Kidney (tissue), 14 donors: ENCODE measurements around the gene MIOX. TPM values are rescaled to one million over a fixed set of nuclear protein-coding genes. Genes with fewer than 3 reads are reported as not detected.

Experiments
- DNase-seq, 5 donors: peaks; one replicate each; pipeline ENCODE4 v3.0.0-alpha.2; 2013 to 2020
- FAIRE-seq: peaks from 2 replicates; lab custom pipeline; 2012; peaks lifted over from hg19 to GRCh38; lab: Jason Lieb, UNC
- H3K27ac ChIP-seq, 2 donors: one replicate each; pipeline ENCODE4 v1.7.0; 2013; ENCODE audit warnings: low read depth in 2 of 2, low read length in 2 of 2, inconsistent platforms in 1 of 2
- H3K27me3 ChIP-seq: one replicate; pipeline ENCODE4 v1.7.1; 2013; ENCODE audit warnings: low read length, inconsistent platforms; ENCODE audit not compliant: control insufficient read depth, insufficient read depth
- H3K36me3 ChIP-seq, 3 donors: one replicate each; pipeline versions ENCODE4 v1.7.0 to v1.7.1; 2013; ENCODE audit warnings: low read length in 3 of 3, control low read depth in 1 of 3, inconsistent platforms in 1 of 3; ENCODE audit not compliant: insufficient read depth in 3 of 3, control insufficient read depth in 2 of 3
- H3K4me1 ChIP-seq, 3 donors: one replicate each; pipeline versions ENCODE4 v1.7.0 to v1.7.1; 2013; ENCODE audit warnings: low read length in 3 of 3, inconsistent platforms in 1 of 3, low read depth in 1 of 3; ENCODE audit not compliant: control insufficient read depth in 2 of 3, insufficient read depth in 2 of 3
- H3K4me3 ChIP-seq, 3 donors: one replicate each; pipeline versions ENCODE4 v1.7.0 to v1.8.1; 2013; ENCODE audit warnings: low read length in 3 of 3, control low read depth in 1 of 3, inconsistent platforms in 1 of 3
- H3K9ac ChIP-seq, 3 donors: one replicate each; pipeline versions ENCODE4 v1.7.0 to v1.7.1; 2013; ENCODE audit warnings: low read length in 3 of 3, control low read depth in 1 of 3, inconsistent platforms in 1 of 3
- H3K9me3 ChIP-seq, 3 donors: one replicate each; pipeline versions ENCODE4 v1.7.0 to v1.7.1; 2013; ENCODE audit warnings: low read length in 3 of 3, control low read depth in 1 of 3, inconsistent platforms in 1 of 3; ENCODE audit not compliant: control insufficient read depth in 2 of 3, insufficient read depth in 1 of 3
- intact Hi-C: fragments of 100-400 bp; cut with DNase I; formaldehyde crosslinking; loops from one replicate; pipeline ENCODE4 v1.11.1; 2022
- polyA plus RNA-seq: library from polyadenylated mRNA; stranded (reverse); fragments of 350-450 nt; fragmentation: Illumina TruSeq; extraction: RNeasy Lipid Tissue Mini Kit (QIAGEN cat#74804); gene quantifications from one replicate; pipeline ENCODE4 v1.2.3, GENCODE V29; 2014; ENCODE audit warnings: low read depth, low replicate concordance; ENCODE audit not compliant: insufficient read depth
- total RNA-seq: library from RNA; stranded (reverse); fragmentation: NEBNext Ultra II Directional; extraction: Animal tissue kit (Norgen Biotek cat#: 25700); gene quantifications from one replicate; pipeline ENCODE4 v1.2.1, GENCODE V29; 2021
- TF ChIP-seq, protein P1 (sequence below): IDR thresholded peaks from 3 replicates; pipeline ENCODE4 v1.5.1; 2012; ENCODE audit warnings: mild to moderate bottlenecking, moderate library complexity, borderline replicate concordance; ENCODE audit not compliant: insufficient read depth; ENCODE audit errors: extremely low read depth
- donor health status: control.
- donor health status: control.
- donor health status: control.
- donor health status: control.
- donor health status: control.
- donor health status: DM: yes; HTN: yes; CAD: no.
- donor health status: Normal renal cell carcinoma (clear cell type).

The MIOX gene
- total and polyA plus RNA-seq, 2 donors from 2014 or later = 3.5 to 455 TPM

DNA sequence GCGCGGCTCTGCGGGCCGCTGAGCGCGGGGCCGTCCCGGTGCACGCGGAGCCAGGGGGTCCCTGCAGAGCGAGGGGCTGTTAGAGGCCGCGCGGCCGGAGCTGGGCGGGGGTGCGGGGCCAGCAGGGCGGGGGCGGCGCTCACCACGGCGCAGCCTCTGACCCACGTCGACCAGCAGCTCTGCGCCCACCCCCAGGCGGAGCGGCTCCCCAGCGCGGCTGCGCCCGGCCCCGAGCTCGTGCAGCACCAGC lies 39.1 kb downstream of the MIOX start:
- no peak overlapping the region for H3K9ac ChIP-seq
- FAIRE-seq (no peak), DNase-seq (peak in 1 of 5 donors; percentile 91)
- H3K9me3 ChIP-seq = no peaks in the 10 kb centered on the region
- peaks cover 0 to 25% (median 11%) of the 10 kb centered on the region in 3 donors for H3K4me1 ChIP-seq
- H3K27ac ChIP-seq = peak overlapping the region; percentile 89 to 95
- TF ChIP-seq, protein P1, sequence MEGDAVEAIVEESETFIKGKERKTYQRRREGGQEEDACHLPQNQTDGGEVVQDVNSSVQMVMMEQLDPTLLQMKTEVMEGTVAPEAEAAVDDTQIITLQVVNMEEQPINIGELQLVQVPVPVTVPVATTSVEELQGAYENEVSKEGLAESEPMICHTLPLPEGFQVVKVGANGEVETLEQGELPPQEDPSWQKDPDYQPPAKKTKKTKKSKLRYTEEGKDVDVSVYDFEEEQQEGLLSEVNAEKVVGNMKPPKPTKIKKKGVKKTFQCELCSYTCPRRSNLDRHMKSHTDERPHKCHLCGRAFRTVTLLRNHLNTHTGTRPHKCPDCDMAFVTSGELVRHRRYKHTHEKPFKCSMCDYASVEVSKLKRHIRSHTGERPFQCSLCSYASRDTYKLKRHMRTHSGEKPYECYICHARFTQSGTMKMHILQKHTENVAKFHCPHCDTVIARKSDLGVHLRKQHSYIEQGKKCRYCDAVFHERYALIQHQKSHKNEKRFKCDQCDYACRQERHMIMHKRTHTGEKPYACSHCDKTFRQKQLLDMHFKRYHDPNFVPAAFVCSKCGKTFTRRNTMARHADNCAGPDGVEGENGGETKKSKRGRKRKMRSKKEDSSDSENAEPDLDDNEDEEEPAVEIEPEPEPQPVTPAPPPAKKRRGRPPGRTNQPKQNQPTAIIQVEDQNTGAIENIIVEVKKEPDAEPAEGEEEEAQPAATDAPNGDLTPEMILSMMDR = peak; percentile 29
- H3K4me3 ChIP-seq = peak overlapping the region in 2 of 3 donors; percentile 24 to 65
- intact Hi-C loops = no loop called here
- H3K27me3 ChIP-seq = peaks cover 2% of the 10 kb centered on the region
- H3K36me3 ChIP-seq = peaks cover 0 to 7% (median 6%) of the 10 kb centered on the region in 3 donors

GRCh38 chr22:50526108-50526833 lies 39.6 kb downstream of the MIOX start:
- intact Hi-C loops = no loop called here
- Histone ChIP-seq H3K9ac (peak overlapping the region in 1 of 3 donors; percentile 58), H3K27me3 (peaks cover 6% of the 10 kb centered on the region), H3K36me3 (peaks cover 0 to 7% (median 6%) of the 10 kb centered on the region in 3 donors), H3K4me1 (peaks cover 0 to 28% (median 11%) of the 10 kb centered on the region in 3 donors), H3K9me3 (no peaks in the 10 kb centered on the region), H3K4me3 (peak overlapping the region in 2 of 3 donors; percentile 52 to 65), H3K27ac (peak overlapping the region; percentile 89 to 95)
- TF ChIP-seq, protein P1 = peak; percentile 51
- peak; percentile 85 to 97 (median 87) for DNase-seq
- no peak for FAIRE-seq

GRCh38 chr22:50526834-50527801 lies 40.5 kb downstream of the MIOX start:
- FAIRE-seq = no peak
- intact Hi-C loops = no loop called here
- Histone ChIP-seq H3K27me3 (peaks cover 7% of the 10 kb centered on the region), H3K4me3 (peak overlapping the region in 2 of 3 donors; percentile 52 to 65), H3K27ac (peak overlapping the region; percentile 89 to 95), H3K9me3 (no peaks in the 10 kb centered on the region), H3K36me3 (peaks cover 0 to 7% (median under 1%) of the 10 kb centered on the region in 3 donors), H3K4me1 (peaks cover 0 to 28% (median 11%) of the 10 kb centered on the region in 3 donors), H3K9ac (peak overlapping the region in 1 of 3 donors; percentile 58)
- TF ChIP-seq, protein P1 = no peak
- DNase-seq = peak in 2 of 5 donors; percentile 72 to 91
